C1 segment of cervical spinal cord (tissue), 14 donors: Measurements from ENCODE around the gene RPL32.
A peak's percentile ranks its signal among the peaks of the same experiment; 100 is the strongest.

ENCODE experiments used
- DNase-seq, 14 donors: peaks; one replicate each; lab custom pipeline; 2025; lab: John Stamatoyannopoulos, UW

RPL32 gene

GRCh38 chr3:12833222-12834161 lies 7.9 kb downstream of the RPL32 start:
- DNase-seq = no peak

GRCh38 chr3:12832350-12833221 lies 8.8 kb downstream of the RPL32 start:
- DNase-seq = no peak

DNA sequence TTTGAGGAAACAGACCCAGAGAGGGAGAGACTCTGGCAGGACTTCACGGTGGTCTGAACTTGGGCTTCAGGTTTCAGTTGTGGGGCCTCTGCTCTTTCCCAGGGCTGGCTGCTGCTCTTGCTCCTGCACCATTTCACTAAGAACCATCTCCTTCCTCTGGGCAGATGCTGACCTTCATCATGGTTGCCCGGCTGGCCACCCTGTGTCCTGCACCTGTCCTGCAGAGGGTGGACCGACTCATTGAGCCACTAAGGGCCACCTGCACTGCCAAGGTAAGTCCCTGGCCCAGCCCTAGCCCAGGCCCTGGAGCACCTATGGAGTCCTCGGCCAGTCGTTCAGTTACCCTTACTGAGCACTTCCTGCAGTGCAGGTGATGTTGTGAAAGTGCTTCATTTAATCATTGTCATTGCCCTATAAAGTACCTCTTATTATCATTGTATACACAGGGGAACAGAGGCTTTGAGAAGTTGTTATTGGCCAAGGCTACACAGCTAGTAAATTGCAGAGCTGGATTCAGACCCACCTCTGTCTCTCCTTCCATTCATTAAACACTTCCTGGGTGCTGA lies 10.0 kb downstream of the RPL32 start:
- no peak for DNase-seq

GRCh38 chr3:12830785-12831156 lies 10.6 kb downstream of the RPL32 start:
- no peak for DNase-seq

DNA sequence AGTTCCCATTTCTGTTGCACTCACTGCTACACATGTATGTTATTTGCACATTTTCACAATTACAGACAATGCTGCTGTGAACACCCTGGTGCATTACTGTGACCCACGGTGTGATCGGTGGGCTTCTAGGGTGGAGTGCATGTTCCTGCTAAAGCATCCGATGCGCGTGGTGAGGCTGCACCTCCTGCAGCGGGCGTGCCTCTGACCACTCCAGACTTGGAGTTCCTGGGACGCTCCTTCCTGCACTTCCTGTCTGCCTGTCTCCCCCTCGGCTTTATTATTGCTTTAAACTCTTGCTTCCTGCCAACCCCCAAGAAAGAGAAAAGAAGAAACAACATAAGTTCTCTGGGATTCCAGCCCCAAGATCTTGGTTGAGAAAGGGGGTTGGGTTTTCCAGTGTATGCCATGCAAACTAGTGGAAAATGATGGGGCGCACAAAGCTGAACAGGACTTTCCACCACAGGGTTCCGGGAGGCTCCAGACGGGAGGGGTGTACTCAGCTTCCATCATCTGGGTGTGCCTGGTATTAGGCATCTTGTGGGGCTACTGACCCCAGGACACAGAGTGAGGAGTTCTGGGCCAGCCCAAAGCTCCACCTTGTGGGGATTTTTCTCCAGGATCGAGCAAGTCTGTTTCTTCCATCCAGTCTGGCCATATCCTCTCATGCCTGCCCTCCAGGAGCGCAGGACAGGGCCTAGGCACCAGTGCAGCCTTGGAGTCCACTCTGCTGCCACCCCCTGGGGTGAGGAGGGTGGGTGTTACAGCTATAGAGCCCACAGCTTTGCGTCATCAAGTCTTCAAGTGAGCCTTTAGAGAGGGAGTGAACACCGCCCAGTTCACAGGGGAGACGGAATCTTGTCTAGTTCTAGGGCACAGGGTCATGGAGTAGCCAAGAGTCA lies 11.2 kb downstream of the RPL32 start:
- DNase-seq = no peak

GRCh38 chr3:12829404-12829803 lies 12.0 kb downstream of the RPL32 start:
- no peak for DNase-seq

DNA sequence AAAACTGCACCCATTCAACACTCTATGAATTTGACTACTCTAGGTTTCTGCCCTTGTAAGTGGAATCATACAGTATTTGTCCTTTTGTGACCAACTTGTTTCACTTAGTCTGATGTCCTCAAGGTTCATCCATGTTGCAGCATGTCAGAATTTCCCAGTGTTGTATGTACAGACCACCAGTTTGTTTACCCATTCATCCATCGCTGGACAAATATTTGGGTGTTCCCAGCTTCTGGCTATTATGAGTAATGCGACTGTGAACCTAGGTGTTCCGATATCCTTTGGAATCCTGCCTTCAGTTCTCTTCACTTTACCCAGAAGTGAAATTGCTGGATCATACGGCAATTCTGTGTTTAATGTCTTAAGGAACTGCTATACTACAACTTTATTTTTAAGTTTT lies 12.6 kb downstream of the RPL32 start:
- DNase-seq = no peak

DNA sequence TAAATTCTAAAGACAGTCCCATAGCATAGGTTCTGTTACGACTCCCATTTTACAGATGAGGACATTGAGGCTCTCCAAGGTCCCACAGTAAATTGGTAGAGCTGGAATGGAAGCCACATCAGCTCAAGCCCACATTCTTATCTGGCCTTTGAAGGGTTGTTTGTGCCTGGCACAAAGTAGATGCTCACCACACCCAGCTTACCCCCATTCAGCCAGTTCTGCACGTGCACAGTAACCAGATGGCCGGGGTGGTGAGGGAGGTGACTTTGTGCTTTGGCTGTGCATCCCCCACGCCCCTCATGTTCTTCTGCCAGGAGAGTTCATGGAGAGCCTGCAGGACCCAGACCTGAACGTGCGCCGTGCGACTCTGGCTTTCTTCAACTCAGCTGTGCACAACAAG lies 16.2 kb downstream of the RPL32 start:
- DNase-seq = no peak

DNA sequence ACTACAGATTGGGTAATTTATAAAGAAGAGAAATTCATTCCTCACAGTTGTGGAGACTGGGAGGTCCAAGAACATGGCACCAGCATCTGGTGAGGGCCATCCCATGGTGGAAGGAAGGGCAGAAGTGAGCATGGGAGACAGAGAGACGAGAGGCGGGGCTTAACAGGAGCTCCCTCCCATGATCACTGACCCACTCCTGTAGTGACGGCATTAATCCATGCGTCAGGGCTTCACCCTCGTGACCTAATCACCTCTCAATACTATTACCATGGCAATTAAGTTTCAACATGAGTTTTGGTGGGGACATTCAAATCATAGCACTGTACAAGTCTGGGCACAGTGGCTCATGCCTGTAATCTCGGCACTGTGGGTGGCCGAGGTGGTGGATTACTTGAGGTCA lies 17.1 kb downstream of the RPL32 start:
- DNase-seq = no peak

- no peak for DNase-seq
Measured at GRCh38 chr3:12822725-12823373, 18.5 kb downstream of the RPL32 start.

DNA sequence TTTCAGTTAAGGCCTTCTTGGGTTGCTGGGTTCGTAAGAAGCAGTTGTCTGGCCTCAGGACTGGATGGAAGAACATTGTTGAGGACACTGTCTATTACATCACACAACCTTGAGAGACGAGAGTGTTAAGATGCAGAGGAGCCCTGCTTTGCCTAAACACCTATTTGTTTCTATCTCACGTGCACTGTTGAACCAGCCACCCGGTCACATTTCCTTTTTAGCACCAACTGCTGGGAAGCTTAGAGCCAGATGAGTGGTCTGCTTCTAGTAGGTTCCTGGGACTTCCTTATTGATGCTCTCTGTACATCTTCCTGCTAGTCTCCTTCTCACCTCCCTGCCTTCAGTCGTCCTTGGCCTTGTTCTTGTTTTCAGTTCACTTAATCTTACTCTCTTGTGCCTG lies 22.6 kb downstream of the RPL32 start:
- no peak for DNase-seq

DNA sequence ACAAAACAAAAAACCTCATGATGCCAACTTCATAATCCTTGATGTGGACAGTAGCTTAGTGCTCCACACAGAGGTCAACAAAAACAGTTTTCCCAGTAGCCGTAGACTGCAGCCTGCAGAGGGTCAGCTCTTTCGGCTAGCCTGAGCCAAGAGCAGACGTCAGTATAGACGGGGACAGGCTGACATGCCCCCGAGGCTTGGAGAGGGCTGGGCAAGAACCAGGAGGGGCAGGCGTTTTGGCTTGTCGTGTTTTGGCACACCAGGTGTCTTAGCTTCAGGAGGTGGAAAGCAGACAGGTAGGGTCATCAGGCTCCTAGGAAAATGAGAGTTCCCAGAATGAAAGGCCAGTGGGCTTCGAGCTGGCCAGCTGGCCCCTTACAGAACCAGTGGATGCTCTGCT lies 23.1 kb downstream of the RPL32 start:
- no peak for DNase-seq

- peak in 1 of 14 donors; percentile 22 for DNase-seq
Measured at GRCh38 chr3:12817343-12817710, 24.0 kb downstream of the RPL32 start.

GRCh38 chr3:12816521-12817342 lies 24.6 kb downstream of the RPL32 start:
- DNase-seq = peak in 1 of 14 donors; percentile 75

- peak in 1 of 14 donors; percentile 50 for DNase-seq
Measured at GRCh38 chr3:12815719-12816118, 25.6 kb downstream of the RPL32 start.

DNA sequence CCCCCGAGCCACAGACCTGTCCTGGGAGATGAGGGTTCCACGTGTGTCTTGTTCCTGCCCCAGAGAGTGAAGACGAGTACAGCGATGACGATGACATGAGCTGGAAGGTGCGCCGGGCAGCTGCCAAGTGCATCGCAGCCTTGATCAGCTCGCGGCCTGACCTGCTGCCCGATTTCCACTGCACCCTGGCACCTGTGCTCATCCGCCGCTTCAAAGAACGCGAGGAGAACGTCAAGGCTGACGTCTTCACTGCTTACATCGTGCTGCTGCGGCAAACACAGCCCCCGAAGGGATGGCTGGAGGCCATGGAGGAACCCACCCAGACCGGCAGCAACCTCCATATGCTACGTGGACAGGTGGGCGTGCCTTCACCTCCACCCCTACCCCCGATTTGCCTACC lies 26.3 kb downstream of the RPL32 start:
- no peak for DNase-seq

GRCh38 chr3:12813967-12814366 lies 27.4 kb downstream of the RPL32 start:
- DNase-seq = no peak

GRCh38 chr3:12812812-12813211 lies 28.6 kb downstream of the RPL32 start:
- DNase-seq = no peak

- no peak for DNase-seq
Measured at GRCh38 chr3:12810961-12811360, 30.4 kb downstream of the RPL32 start.
